HEK293 (cell line): Measurements from ENCODE around the gene SINHCAF.

Source experiments
- CTCF ChIA-PET: fragments of 350-600 bp; formaldehyde crosslinking; extraction: SDS; loops from one replicate; lab custom pipeline; 2021; ENCODE audit warnings: antibody characterized with exemption; lab: Yijun Ruan, JAX
- POLR2A ChIA-PET: fragments of 300-600 bp; formaldehyde crosslinking; extraction: SDS; loops from one replicate; lab custom pipeline; 2020; ENCODE audit warnings: antibody characterized with exemption, inconsistent platforms; lab: Yijun Ruan, JAX
- H3K27ac ChIP-seq: fragments of 200-500 bp; sonication (Bioruptor generic); 2 replicates; pipeline ENCODE4 v1.5.1; 2014; ENCODE audit warnings: low read depth, low read length, control low read depth, inconsistent platforms; ENCODE audit errors: extremely low read depth
- H3K36me3 ChIP-seq, 2 experiments: fragments of 200-500 bp in 1 of 2; sonication (Bioruptor generic) in 1 of 2; 1 replicate in 1 of 2; 2 replicates in 1 of 2; pipeline ENCODE4 v1.5.1; 2014 to 2017; ENCODE audit warnings: inconsistent platforms in 2 of 2, low read length in 2 of 2; ENCODE audit not compliant: control insufficient read depth in 2 of 2, insufficient read depth in 1 of 2
- H3K4me1 ChIP-seq: fragments of 200-500 bp; sonication (Bioruptor generic); 2 replicates; pipeline ENCODE4 v1.5.1; 2014; ENCODE audit warnings: mild to moderate bottlenecking, low read length, inconsistent platforms; ENCODE audit not compliant: control insufficient read depth, insufficient read depth
- H3K4me3 ChIP-seq: 2 replicates; pipeline ENCODE4 v1.5.1; 2011; ENCODE audit warnings: low read depth, mild to moderate bottlenecking, control low read depth, low read length, moderate library complexity
- H3K9me3 ChIP-seq: fragments of 200-500 bp; sonication (Bioruptor generic); 2 replicates; pipeline ENCODE4 v1.5.1; 2014; ENCODE audit warnings: low read depth, low read length, inconsistent platforms; ENCODE audit not compliant: control insufficient read depth, insufficient read depth
- KLF1 ChIP-seq: fragments of 450-650 bp; formaldehyde crosslinking; IDR thresholded peaks from 2 replicates; pipeline ENCODE4 v1.5.1; 2016; ENCODE audit warnings: missing biosample characterization, missing genetic modification characterization
- ZBTB20 ChIP-seq: fragments of 450-650 bp; formaldehyde crosslinking; IDR thresholded peaks from 2 replicates; pipeline ENCODE4 v1.5.1; 2016; ENCODE audit warnings: missing biosample characterization, missing genetic modification characterization
- ZFP41 ChIP-seq: fragments of 450-650 bp; formaldehyde crosslinking; IDR thresholded peaks from 2 replicates; pipeline ENCODE4 v1.5.1; 2016; ENCODE audit warnings: missing biosample characterization, missing genetic modification characterization, borderline replicate concordance
- ZNF174 ChIP-seq: fragments of 450-650 bp; formaldehyde crosslinking; IDR thresholded peaks from 2 replicates; pipeline ENCODE4 v1.5.0; 2017; ENCODE audit warnings: missing biosample characterization, mild to moderate bottlenecking, missing genetic modification characterization
- ZNF324 ChIP-seq: fragments of 450-650 bp; formaldehyde crosslinking; IDR thresholded peaks from 2 replicates; pipeline ENCODE4 v1.5.1; 2016; ENCODE audit warnings: missing biosample characterization, missing genetic modification characterization
- ZNF423 ChIP-seq: fragments of 450-650 bp; formaldehyde crosslinking; IDR thresholded peaks from 2 replicates; pipeline ENCODE4 v1.5.1; 2016; ENCODE audit warnings: missing biosample characterization, missing genetic modification characterization
- ZNF48 ChIP-seq: fragments of 450-650 bp; formaldehyde crosslinking; IDR thresholded peaks from 2 replicates; pipeline ENCODE4 v1.5.1; 2016; ENCODE audit warnings: missing biosample characterization, missing genetic modification characterization
- ZNF623 ChIP-seq: fragments of 450-650 bp; formaldehyde crosslinking; IDR thresholded peaks from 2 replicates; pipeline ENCODE4 v1.5.1; 2016; ENCODE audit warnings: missing biosample characterization, missing genetic modification characterization
- TF ChIP-seq, protein P1 (sequence below): fragments of 450-650 bp; formaldehyde crosslinking; IDR thresholded peaks from 2 replicates; pipeline ENCODE4 v1.5.1; 2016; ENCODE audit warnings: missing biosample characterization, missing genetic modification characterization
- TF ChIP-seq, protein P2 (sequence below): fragments of 450-650 bp; formaldehyde crosslinking; IDR thresholded peaks from 2 replicates; pipeline ENCODE4 v1.5.1; 2017; ENCODE audit warnings: missing biosample characterization, missing genetic modification characterization
- TF ChIP-seq, protein P3 (sequence below): fragments of 450-650 bp; formaldehyde crosslinking; IDR thresholded peaks from 2 replicates; pipeline ENCODE4 v1.5.1; 2016; ENCODE audit warnings: missing biosample characterization, missing genetic modification characterization
- TF ChIP-seq, protein P4 (sequence below): fragments of 450-650 bp; formaldehyde crosslinking; IDR thresholded peaks from 2 replicates; pipeline ENCODE4 v1.5.1; 2016; ENCODE audit warnings: missing biosample characterization, missing genetic modification characterization, borderline replicate concordance
- TF ChIP-seq, protein P5 (sequence below): fragments of 450-650 bp; formaldehyde crosslinking; IDR thresholded peaks from 2 replicates; pipeline ENCODE4 v1.5.1; 2016; ENCODE audit warnings: missing biosample characterization, missing genetic modification characterization

The SINHCAF gene

DNA sequence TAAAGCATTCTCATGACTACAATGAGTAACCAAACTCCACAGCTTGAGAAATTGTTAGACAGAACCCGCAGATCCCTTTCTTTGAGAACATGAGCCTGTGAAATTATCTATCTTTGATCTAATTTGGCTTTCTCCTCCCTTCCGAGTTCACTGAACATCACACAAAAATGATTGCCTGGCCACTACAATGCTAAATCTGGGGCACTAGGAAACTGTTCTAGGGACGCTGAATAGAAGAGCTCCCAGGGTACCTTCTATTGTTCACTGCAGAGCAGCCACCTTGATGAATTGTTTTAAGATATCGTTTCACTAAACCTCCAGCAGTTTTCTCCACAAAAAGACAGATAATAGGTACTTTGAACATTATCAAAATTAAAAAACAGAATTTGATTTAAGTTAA is 47.5 kb downstream of the SINHCAF start:
- Histone ChIP-seq H3K27ac (no peak overlapping the region), H3K4me1 (no peaks in the 10 kb centered on the region), H3K36me3 (peaks cover 17 to 32% of the 10 kb centered on the region in 2 experiments), H3K9me3 (no peaks in the 10 kb centered on the region), H3K4me3 (no peak overlapping the region)
- CTCF ChIA-PET, result no interaction called here
- POLR2A ChIA-PET, result no interaction called here
- TF ChIP-seq ZNF48 (tag by site-specific recombination) (no peak), ZFP41 (tag by site-specific recombination) (no peak), ZBTB20 (tag by site-specific recombination) (no peak), KLF1 (tag by site-specific recombination) (no peak), ZNF324 (tag by site-specific recombination) (no peak), ZNF174 (tag by site-specific recombination) (no peak), ZNF623 (tag by site-specific recombination) (no peak), ZNF423 (no peak)
- TF ChIP-seq, protein P1, sequence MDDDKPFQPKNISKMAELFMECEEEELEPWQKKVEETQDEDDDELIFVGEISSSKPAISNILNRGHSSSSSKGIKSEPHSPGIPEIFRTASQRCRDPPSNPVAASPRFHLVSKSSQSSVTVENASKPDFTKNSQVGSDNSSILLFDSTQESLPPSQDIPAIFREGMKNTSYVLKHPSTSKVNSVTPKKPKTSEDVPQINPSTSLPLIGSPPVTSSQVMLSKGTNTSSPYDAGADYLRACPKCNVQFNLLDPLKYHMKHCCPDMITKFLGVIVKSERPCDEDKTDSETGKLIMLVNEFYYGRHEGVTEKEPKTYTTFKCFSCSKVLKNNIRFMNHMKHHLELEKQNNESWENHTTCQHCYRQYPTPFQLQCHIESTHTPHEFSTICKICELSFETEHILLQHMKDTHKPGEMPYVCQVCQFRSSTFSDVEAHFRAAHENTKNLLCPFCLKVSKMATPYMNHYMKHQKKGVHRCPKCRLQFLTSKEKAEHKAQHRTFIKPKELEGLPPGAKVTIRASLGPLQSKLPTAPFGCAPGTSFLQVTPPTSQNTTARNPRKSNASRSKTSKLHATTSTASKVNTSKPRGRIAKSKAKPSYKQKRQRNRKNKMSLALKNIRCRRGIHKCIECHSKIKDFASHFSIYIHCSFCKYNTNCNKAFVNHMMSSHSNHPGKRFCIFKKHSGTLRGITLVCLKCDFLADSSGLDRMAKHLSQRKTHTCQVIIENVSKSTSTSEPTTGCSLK (tag by site-specific recombination), result no peak
- TF ChIP-seq, protein P2, sequence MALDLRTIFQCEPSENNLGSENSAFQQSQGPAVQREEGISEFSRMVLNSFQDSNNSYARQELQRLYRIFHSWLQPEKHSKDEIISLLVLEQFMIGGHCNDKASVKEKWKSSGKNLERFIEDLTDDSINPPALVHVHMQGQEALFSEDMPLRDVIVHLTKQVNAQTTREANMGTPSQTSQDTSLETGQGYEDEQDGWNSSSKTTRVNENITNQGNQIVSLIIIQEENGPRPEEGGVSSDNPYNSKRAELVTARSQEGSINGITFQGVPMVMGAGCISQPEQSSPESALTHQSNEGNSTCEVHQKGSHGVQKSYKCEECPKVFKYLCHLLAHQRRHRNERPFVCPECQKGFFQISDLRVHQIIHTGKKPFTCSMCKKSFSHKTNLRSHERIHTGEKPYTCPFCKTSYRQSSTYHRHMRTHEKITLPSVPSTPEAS, result no peak
- TF ChIP-seq, protein P3, sequence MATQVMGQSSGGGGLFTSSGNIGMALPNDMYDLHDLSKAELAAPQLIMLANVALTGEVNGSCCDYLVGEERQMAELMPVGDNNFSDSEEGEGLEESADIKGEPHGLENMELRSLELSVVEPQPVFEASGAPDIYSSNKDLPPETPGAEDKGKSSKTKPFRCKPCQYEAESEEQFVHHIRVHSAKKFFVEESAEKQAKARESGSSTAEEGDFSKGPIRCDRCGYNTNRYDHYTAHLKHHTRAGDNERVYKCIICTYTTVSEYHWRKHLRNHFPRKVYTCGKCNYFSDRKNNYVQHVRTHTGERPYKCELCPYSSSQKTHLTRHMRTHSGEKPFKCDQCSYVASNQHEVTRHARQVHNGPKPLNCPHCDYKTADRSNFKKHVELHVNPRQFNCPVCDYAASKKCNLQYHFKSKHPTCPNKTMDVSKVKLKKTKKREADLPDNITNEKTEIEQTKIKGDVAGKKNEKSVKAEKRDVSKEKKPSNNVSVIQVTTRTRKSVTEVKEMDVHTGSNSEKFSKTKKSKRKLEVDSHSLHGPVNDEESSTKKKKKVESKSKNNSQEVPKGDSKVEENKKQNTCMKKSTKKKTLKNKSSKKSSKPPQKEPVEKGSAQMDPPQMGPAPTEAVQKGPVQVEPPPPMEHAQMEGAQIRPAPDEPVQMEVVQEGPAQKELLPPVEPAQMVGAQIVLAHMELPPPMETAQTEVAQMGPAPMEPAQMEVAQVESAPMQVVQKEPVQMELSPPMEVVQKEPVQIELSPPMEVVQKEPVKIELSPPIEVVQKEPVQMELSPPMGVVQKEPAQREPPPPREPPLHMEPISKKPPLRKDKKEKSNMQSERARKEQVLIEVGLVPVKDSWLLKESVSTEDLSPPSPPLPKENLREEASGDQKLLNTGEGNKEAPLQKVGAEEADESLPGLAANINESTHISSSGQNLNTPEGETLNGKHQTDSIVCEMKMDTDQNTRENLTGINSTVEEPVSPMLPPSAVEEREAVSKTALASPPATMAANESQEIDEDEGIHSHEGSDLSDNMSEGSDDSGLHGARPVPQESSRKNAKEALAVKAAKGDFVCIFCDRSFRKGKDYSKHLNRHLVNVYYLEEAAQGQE (tag by site-specific recombination), result no peak
- TF ChIP-seq, protein P4, sequence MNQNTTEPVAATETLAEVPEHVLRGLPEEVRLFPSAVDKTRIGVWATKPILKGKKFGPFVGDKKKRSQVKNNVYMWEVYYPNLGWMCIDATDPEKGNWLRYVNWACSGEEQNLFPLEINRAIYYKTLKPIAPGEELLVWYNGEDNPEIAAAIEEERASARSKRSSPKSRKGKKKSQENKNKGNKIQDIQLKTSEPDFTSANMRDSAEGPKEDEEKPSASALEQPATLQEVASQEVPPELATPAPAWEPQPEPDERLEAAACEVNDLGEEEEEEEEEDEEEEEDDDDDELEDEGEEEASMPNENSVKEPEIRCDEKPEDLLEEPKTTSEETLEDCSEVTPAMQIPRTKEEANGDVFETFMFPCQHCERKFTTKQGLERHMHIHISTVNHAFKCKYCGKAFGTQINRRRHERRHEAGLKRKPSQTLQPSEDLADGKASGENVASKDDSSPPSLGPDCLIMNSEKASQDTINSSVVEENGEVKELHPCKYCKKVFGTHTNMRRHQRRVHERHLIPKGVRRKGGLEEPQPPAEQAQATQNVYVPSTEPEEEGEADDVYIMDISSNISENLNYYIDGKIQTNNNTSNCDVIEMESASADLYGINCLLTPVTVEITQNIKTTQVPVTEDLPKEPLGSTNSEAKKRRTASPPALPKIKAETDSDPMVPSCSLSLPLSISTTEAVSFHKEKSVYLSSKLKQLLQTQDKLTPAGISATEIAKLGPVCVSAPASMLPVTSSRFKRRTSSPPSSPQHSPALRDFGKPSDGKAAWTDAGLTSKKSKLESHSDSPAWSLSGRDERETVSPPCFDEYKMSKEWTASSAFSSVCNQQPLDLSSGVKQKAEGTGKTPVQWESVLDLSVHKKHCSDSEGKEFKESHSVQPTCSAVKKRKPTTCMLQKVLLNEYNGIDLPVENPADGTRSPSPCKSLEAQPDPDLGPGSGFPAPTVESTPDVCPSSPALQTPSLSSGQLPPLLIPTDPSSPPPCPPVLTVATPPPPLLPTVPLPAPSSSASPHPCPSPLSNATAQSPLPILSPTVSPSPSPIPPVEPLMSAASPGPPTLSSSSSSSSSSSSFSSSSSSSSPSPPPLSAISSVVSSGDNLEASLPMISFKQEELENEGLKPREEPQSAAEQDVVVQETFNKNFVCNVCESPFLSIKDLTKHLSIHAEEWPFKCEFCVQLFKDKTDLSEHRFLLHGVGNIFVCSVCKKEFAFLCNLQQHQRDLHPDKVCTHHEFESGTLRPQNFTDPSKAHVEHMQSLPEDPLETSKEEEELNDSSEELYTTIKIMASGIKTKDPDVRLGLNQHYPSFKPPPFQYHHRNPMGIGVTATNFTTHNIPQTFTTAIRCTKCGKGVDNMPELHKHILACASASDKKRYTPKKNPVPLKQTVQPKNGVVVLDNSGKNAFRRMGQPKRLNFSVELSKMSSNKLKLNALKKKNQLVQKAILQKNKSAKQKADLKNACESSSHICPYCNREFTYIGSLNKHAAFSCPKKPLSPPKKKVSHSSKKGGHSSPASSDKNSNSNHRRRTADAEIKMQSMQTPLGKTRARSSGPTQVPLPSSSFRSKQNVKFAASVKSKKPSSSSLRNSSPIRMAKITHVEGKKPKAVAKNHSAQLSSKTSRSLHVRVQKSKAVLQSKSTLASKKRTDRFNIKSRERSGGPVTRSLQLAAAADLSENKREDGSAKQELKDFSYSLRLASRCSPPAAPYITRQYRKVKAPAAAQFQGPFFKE (tag by site-specific recombination), result no peak
- TF ChIP-seq, protein P5, sequence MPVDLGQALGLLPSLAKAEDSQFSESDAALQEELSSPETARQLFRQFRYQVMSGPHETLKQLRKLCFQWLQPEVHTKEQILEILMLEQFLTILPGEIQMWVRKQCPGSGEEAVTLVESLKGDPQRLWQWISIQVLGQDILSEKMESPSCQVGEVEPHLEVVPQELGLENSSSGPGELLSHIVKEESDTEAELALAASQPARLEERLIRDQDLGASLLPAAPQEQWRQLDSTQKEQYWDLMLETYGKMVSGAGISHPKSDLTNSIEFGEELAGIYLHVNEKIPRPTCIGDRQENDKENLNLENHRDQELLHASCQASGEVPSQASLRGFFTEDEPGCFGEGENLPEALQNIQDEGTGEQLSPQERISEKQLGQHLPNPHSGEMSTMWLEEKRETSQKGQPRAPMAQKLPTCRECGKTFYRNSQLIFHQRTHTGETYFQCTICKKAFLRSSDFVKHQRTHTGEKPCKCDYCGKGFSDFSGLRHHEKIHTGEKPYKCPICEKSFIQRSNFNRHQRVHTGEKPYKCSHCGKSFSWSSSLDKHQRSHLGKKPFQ, result no peak
